ENCODE data around the gene NRCAM. TPM values are rescaled to one million over a fixed set of nuclear protein-coding genes. Genes with fewer than 3 reads are reported as not detected.

NRCAM gene
- total RNA-seq, 1 experiment from 2014 or later: 2.7 TPM

DNA sequence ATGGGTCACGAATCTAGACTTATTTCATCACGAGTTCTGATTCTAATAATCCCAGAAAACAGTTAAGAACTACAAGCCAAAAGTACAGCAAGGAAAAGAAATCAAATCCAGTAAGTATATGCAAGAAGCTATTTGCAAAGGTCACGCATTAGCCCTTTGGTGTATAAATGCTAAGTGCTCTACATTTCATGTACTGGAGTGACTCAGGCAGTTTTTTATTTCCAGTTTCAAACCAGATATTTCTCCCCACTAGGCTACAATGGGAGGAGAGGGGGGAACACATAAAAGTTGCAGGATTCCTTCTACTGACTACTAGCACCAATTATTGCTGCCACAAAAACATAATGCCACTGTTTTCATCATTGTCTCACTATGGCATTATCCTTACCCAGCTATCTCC is 148.0 kb downstream of the NRCAM start (continued):
- TF ChIP-seq CTCF (IDR thresholded peaks at IDR 0.05) (no peak), ZNF232 (CRISPR knock-in tag; IDR thresholded peaks at IDR 0.05) (no peak), RORB (CRISPR knock-in tag; IDR thresholded peaks at IDR 0.05) (no peak), CREB1 (CRISPR knock-in tag; IDR thresholded peaks at IDR 0.05) (no peak), ARID4B (CRISPR knock-in tag; IDR thresholded peaks at IDR 0.05; ENCODE audit: borderline replicate concordance) (no peak), ZNF263 (CRISPR knock-in tag; IDR thresholded peaks at IDR 0.05; ENCODE audit: low read depth) (no peak)
- TF ChIP-seq, protein P1, sequence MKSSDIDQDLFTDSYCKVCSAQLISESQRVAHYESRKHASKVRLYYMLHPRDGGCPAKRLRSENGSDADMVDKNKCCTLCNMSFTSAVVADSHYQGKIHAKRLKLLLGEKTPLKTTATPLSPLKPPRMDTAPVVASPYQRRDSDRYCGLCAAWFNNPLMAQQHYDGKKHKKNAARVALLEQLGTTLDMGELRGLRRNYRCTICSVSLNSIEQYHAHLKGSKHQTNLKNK (CRISPR knock-in tag; IDR thresholded peaks at IDR 0.05): no peak
- TF ChIP-seq, protein P2, sequence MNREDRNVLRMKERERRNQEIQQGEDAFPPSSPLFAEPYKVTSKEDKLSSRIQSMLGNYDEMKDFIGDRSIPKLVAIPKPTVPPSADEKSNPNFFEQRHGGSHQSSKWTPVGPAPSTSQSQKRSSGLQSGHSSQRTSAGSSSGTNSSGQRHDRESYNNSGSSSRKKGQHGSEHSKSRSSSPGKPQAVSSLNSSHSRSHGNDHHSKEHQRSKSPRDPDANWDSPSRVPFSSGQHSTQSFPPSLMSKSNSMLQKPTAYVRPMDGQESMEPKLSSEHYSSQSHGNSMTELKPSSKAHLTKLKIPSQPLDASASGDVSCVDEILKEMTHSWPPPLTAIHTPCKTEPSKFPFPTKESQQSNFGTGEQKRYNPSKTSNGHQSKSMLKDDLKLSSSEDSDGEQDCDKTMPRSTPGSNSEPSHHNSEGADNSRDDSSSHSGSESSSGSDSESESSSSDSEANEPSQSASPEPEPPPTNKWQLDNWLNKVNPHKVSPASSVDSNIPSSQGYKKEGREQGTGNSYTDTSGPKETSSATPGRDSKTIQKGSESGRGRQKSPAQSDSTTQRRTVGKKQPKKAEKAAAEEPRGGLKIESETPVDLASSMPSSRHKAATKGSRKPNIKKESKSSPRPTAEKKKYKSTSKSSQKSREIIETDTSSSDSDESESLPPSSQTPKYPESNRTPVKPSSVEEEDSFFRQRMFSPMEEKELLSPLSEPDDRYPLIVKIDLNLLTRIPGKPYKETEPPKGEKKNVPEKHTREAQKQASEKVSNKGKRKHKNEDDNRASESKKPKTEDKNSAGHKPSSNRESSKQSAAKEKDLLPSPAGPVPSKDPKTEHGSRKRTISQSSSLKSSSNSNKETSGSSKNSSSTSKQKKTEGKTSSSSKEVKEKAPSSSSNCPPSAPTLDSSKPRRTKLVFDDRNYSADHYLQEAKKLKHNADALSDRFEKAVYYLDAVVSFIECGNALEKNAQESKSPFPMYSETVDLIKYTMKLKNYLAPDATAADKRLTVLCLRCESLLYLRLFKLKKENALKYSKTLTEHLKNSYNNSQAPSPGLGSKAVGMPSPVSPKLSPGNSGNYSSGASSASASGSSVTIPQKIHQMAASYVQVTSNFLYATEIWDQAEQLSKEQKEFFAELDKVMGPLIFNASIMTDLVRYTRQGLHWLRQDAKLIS (CRISPR knock-in tag; IDR thresholded peaks at IDR 0.05; ENCODE audit: borderline replicate concordance): no peak

GRCh38 chr7:108307595-108307994 is 148.6 kb downstream of the NRCAM start:
- H3K4me1 Mint-ChIP-seq: peaks cover 46% of the 10 kb centered on the region
- H3K27me3 Mint-ChIP-seq (ENCODE audit: low read depth): no peaks in the 10 kb centered on the region

DNA sequence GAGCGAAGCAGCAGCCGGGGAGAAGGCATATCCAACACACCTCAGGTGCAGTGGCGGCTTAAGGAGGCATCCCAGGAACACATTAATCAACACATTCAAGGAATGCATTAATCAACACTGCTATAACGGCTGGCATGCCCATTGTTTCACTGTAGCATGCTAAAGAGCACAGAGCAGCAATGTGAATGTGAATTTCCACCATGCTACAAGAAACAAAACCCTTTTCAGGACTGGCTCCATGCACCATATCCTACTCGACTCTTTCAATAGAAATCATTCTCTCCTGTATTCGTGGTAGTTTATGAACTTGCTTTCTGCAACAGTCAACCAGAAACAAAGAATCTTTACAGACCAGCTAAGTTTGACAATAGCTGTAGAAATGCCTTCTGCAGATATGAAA is 149.0 kb downstream of the NRCAM start:
- Mint-ChIP-seq H3K9me3 (no peaks in the 10 kb centered on the region), H3K36me3 (no peaks in the 10 kb centered on the region), H3K4me3 (no peak overlapping the region), H3K27ac (no peak overlapping the region), H3K4me1 (peaks cover 46% of the 10 kb centered on the region), H3K27me3 (ENCODE audit: low read depth) (no peaks in the 10 kb centered on the region)
- ChIA-PET CTCF (no interaction called here), POLR2A (no interaction called here)
- no peak for DNase-seq (ENCODE audit: low spot score)
- no peak for ATAC-seq
- no peak for TF ChIP-seq ATF1 (CRISPR knock-in tag; IDR thresholded peaks at IDR 0.05)
- TF ChIP-seq ELF4 (CRISPR knock-in tag; IDR thresholded peaks at IDR 0.05; ENCODE audit: low read depth): no peak
- no peak for TF ChIP-seq RELA (CRISPR knock-in tag; IDR thresholded peaks at IDR 0.05; ENCODE audit: borderline replicate concordance)
- no peak for TF ChIP-seq EMX1 (CRISPR knock-in tag; IDR thresholded peaks at IDR 0.05)
- no peak for TF ChIP-seq MXD4 (CRISPR knock-in tag; IDR thresholded peaks at IDR 0.05; ENCODE audit: borderline replicate concordance)
- TF ChIP-seq ZNF121 (CRISPR knock-in tag; IDR thresholded peaks at IDR 0.05): no peak
- no peak for TF ChIP-seq TEAD1 (CRISPR knock-in tag; IDR thresholded peaks at IDR 0.05)
- no peak for TF ChIP-seq E2F4 (CRISPR knock-in tag; IDR thresholded peaks at IDR 0.05; ENCODE audit: borderline replicate concordance, low read depth)
- TF ChIP-seq FOXP1 (CRISPR knock-in tag; IDR thresholded peaks at IDR 0.05; ENCODE audit: borderline replicate concordance): no peak
- TF ChIP-seq ZNF232 (CRISPR knock-in tag; IDR thresholded peaks at IDR 0.05): no peak
- no peak for TF ChIP-seq ZNF138 (CRISPR knock-in tag; conservative IDR thresholded peaks at IDR 0.05)

More at GRCh38 chr7:108307595-108307994, 148.6 kb downstream of the NRCAM start:
- CTCF ChIA-PET: no interaction called here
- Mint-ChIP-seq H3K9me3 (no peaks in the 10 kb centered on the region), H3K36me3 (no peaks in the 10 kb centered on the region), H3K27ac (no peak overlapping the region), H3K4me3 (no peak overlapping the region)
- ATAC-seq: no peak
- DNase-seq (ENCODE audit: low spot score): no peak
- POLR2A ChIA-PET: no interaction called here
- TF ChIP-seq JUN (CRISPR knock-in tag; IDR thresholded peaks at IDR 0.05) (no peak), PRRX2 (CRISPR knock-in tag; IDR thresholded peaks at IDR 0.05) (no peak), RORB (CRISPR knock-in tag; IDR thresholded peaks at IDR 0.05) (no peak), NR2C2 (CRISPR knock-in tag; IDR thresholded peaks at IDR 0.05) (no peak), TEAD1 (CRISPR knock-in tag; IDR thresholded peaks at IDR 0.05) (no peak)
